ENCODE data around the gene LGALS4. TPM values are rescaled to one million over a fixed set of nuclear protein-coding genes. Genes with fewer than 3 reads are reported as not detected.
A peak's percentile ranks its signal among the peaks of the same experiment; 100 is the strongest.
"Not testable (repeated sequence)": the region's sequence is repeated elsewhere in the genome, so short reads cannot be mapped to it uniquely, and the experiment has no call there.

The LGALS4 gene
- total RNA-seq, 1 experiment from 2014 or later, result 1.0 TPM

- Histone ChIP-seq H3K79me2 (ENCODE audit: low read depth) (no peaks in the 10 kb centered on the region), H3K4me2 (peak overlapping the region; percentile 28), H4K20me1 (ENCODE audit: insufficient read depth) (no peaks in the 10 kb centered on the region), H3F3A (ENCODE audit: insufficient read depth, low read depth) (peaks cover 19% of the 10 kb centered on the region), H3K9me3 (ENCODE audit: insufficient read depth, low read depth) (peaks cover 6% of the 10 kb centered on the region), H3K4me3 (no peak overlapping the region), H3K4me1 (replicated peaks; ENCODE audit: insufficient read depth) (peaks cover 21% of the 10 kb centered on the region), H3K27ac (peak overlapping the region; percentile 96), H3K9me2 (ENCODE audit: insufficient read depth) (no peaks in the 10 kb centered on the region), H3K36me3 (ENCODE audit: low read depth) (no peaks in the 10 kb centered on the region), H2AFZ (no peak overlapping the region), H3K27me3 (ENCODE audit: insufficient read depth, low read depth) (no peaks in the 10 kb centered on the region)
- ChIA-PET POLR2A (ENCODE audit: unreplicated experiment) (interaction anchor here (0.6 kb wide), 1 partner anchor 637 kb away, joined by 3 read pairs; the partner anchor contains the start of gene RPS16), CTCF (interaction anchor here (0.6 kb wide), 2 partner anchors 66 to 410 kb away, joined by 3 to 4 read pairs; no protein-coding TSS in a partner anchor)
- BruUV-seq (replicated peaks), result no TSS peak
- intact Hi-C loops (cut with micrococcal nuclease; ENCODE audit: unreplicated experiment), result loop anchor here (5.0 kb wide), 1 partner anchor 33 kb away; the partner anchor contains the start of gene ECH1
- TF ChIP-seq EZH2 (IDR thresholded peaks at IDR 0.05; ENCODE audit: low read depth), result no peak
- TF ChIP-seq CTCF (conservative IDR thresholded peaks at IDR 0.05), result no peak
- DNase-seq, result peak in 1 of 2 experiments; percentile 46
Observed at GRCh38 chr19:38799104-38799503, 13.6 kb downstream of the LGALS4 start.

DNA sequence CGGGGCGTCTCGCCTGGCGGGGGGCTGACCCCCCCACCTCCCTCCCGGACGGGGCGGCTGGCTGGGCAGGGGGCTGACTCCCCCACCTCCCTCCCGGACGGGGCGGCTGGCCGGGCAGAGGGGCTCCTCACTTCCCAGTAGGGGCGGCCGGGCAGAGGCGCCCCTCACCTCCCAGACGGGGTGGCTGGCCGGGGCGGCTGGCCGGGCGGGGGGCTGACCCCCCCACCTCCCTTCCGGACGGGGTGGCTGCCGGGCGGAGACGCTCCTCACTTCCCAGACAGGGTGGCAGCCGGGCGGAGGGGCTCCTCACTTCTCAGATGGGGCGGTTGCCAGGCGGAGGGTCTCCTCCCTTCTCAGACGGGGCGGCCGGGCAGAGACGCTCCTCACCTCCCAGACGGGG is 15.0 kb downstream of the LGALS4 start:
- CTCF ChIA-PET; H3K27ac ChIP-seq; H3K9me2 ChIP-seq (ENCODE audit: insufficient read depth); H3K27me3 ChIP-seq (ENCODE audit: insufficient read depth, low read depth); H2AFZ ChIP-seq; H4K20me1 ChIP-seq (ENCODE audit: insufficient read depth); H3K36me3 ChIP-seq (ENCODE audit: low read depth); DNase-seq; H3K4me2 ChIP-seq; BruUV-seq (replicated peaks); H3K4me3 ChIP-seq; H3K79me2 ChIP-seq (ENCODE audit: low read depth); POLR2A ChIA-PET (ENCODE audit: unreplicated experiment); H3K9me3 ChIP-seq (ENCODE audit: insufficient read depth, low read depth): not testable (repeated sequence)
- intact Hi-C loops (cut with micrococcal nuclease; ENCODE audit: unreplicated experiment), result loop anchor here (5.0 kb wide), 1 partner anchor 35 kb away; the partner anchor contains the start of gene ECH1
- Histone ChIP-seq H3K4me1 (replicated peaks; ENCODE audit: insufficient read depth) (peaks cover 30% of the 10 kb centered on the region), H3F3A (ENCODE audit: insufficient read depth, low read depth) (peaks cover 19% of the 10 kb centered on the region)

DNA sequence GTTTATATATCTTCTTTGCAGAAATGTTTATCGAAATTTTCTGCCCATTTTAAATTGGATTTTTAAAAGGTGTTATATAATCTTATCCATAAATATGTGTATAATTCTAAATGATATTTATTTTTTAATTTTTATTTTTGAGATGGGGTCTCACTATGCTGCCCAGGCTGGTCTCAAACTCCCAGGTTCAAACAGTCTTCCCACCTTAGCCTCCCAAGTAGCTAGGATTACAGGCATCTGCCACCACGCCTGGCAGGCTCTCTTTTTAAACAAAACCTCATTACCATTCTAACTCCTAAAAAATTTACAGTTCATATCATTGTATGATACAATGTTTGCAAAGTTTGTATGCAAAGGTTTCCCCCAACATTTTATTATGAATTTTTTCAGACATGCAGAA is 16.6 kb downstream of the LGALS4 start:
- H3F3A ChIP-seq (ENCODE audit: insufficient read depth, low read depth), result peaks cover 19% of the 10 kb centered on the region
- no peak overlapping the region for H3K4me2 ChIP-seq
- POLR2A ChIA-PET (ENCODE audit: unreplicated experiment), result no interaction called here
- peaks cover 6% of the 10 kb centered on the region for H3K9me3 ChIP-seq (ENCODE audit: insufficient read depth, low read depth)
- no peaks in the 10 kb centered on the region for H3K36me3 ChIP-seq (ENCODE audit: low read depth)
- CTCF ChIA-PET, result no interaction called here
- intact Hi-C loops (cut with micrococcal nuclease; ENCODE audit: unreplicated experiment), result loop anchor here (5.0 kb wide), 1 partner anchor 36 kb away; the partner anchor contains the start of gene ECH1
- H3K27me3 ChIP-seq (ENCODE audit: insufficient read depth, low read depth), result no peaks in the 10 kb centered on the region
- no peak overlapping the region for H2AFZ ChIP-seq
- no peak for TF ChIP-seq EZH2 (IDR thresholded peaks at IDR 0.05; ENCODE audit: low read depth)
- TF ChIP-seq CTCF (conservative IDR thresholded peaks at IDR 0.05), result no peak
- no peaks in the 10 kb centered on the region for H3K9me2 ChIP-seq (ENCODE audit: insufficient read depth)
- no peak overlapping the region for H3K27ac ChIP-seq
- no peak for DNase-seq
- H3K79me2 ChIP-seq (ENCODE audit: low read depth), result no peaks in the 10 kb centered on the region
- H4K20me1 ChIP-seq (ENCODE audit: insufficient read depth), result no peaks in the 10 kb centered on the region
- no TSS peak for BruUV-seq (replicated peaks)
- H3K4me1 ChIP-seq (replicated peaks; ENCODE audit: insufficient read depth), result peaks cover 33% of the 10 kb centered on the region
- no peak overlapping the region for H3K4me3 ChIP-seq

DNA sequence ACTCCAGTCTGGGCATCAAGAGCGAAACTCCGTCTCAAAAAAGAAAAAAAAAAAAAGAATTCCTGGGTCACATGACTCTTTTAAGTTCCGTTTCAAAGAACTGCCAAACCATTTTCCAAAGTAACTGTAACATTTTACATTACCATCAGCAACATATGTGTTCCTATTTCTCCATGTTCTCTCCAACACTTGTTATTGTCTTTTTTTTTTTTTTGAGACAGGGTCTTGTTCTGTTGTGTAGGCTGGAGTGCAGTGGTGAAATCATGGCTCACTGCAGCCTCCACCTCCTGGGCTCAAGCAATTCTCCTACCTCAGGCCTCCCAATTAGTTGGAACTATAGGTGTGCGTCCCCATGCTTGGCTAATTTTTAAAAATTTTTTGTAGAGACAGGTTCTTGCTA is 17.2 kb downstream of the LGALS4 start:
- TF ChIP-seq EZH2 (IDR thresholded peaks at IDR 0.05; ENCODE audit: low read depth) (no peak), CTCF (conservative IDR thresholded peaks at IDR 0.05) (no peak)
- Histone ChIP-seq H3K27ac (no peak overlapping the region), H3K9me2 (ENCODE audit: insufficient read depth) (no peaks in the 10 kb centered on the region), H3K36me3 (ENCODE audit: low read depth) (no peaks in the 10 kb centered on the region), H3K4me3 (no peak overlapping the region), H3F3A (ENCODE audit: insufficient read depth, low read depth) (peaks cover 16% of the 10 kb centered on the region), H3K27me3 (ENCODE audit: insufficient read depth, low read depth) (no peaks in the 10 kb centered on the region), H3K9me3 (ENCODE audit: insufficient read depth, low read depth) (peaks cover under 1% of the 10 kb centered on the region; the same call in 1 of the 2 replicates), H2AFZ (no peak overlapping the region), H3K4me1 (replicated peaks; ENCODE audit: insufficient read depth) (peaks cover 29% of the 10 kb centered on the region), H3K4me2 (no peak overlapping the region), H3K79me2 (ENCODE audit: low read depth) (no peaks in the 10 kb centered on the region), H4K20me1 (ENCODE audit: insufficient read depth) (no peaks in the 10 kb centered on the region)
- intact Hi-C loops (cut with micrococcal nuclease; ENCODE audit: unreplicated experiment), result loop anchor here (5.0 kb wide), 1 partner anchor 37 kb away; the partner anchor contains the start of gene ECH1
- CTCF ChIA-PET, result no interaction called here
- DNase-seq, result no peak
- BruUV-seq (replicated peaks), result no TSS peak
- POLR2A ChIA-PET (ENCODE audit: unreplicated experiment), result no interaction called here

Data from PC-9 (cell line).